Measurements from ENCODE around the gene DUSP5. TPM values are rescaled to one million over a fixed set of nuclear protein-coding genes. Genes with fewer than 3 reads are reported as not detected.

The DUSP5 gene
- total RNA-seq, 4 donors from 2014 or later = 6.2 to 16.0 (median 6.6) TPM

GRCh38 chr10:110491346-110491745 lies 6.4 kb upstream of the DUSP5 start:
- intact Hi-C loops (cut with DNase I; ENCODE audit: low total_unique reads) = loop anchor here (10.0 kb wide), 1 partner anchor 277 kb away; no protein-coding TSS in a partner anchor
- peak overlapping the region in 2 of 4 donors; percentile 53 to 55 for H3K27ac ChIP-seq

GRCh38 chr10:110492069-110492822 lies 5.5 kb upstream of the DUSP5 start:
- intact Hi-C loops (cut with DNase I; ENCODE audit: low total_unique reads) = loop anchor here (10.0 kb wide), 1 partner anchor 277 kb away; no protein-coding TSS in a partner anchor
- in situ Hi-C loops (cut with MboI; ENCODE audit: low pct_ligation_motif_present in 1 of 4, low pct_unique_long_range_greater_than_20kb in 1 of 4, low sequenced_read_pairs in 3 of 4) = no loop called here

More at GRCh38 chr10:110491346-110491745, 6.4 kb upstream of the DUSP5 start:
- Histone ChIP-seq H3K4me1 (peaks cover under 1 to 7% (median 7%) of the 10 kb centered on the region in 4 donors), H3K9me3 (no peaks in the 10 kb centered on the region), H3K27me3 (peaks cover 29% of the 10 kb centered on the region), H3K36me3 (no peaks in the 10 kb centered on the region), H3K4me3 (no peak overlapping the region)
- DNase-seq = no peak
- peak; percentile 70 for TF ChIP-seq EP300 (IDR thresholded peaks at IDR 0.05; ENCODE audit: low read depth)
- no peak for TF ChIP-seq POLR2A (IDR thresholded peaks at IDR 0.05)
- no peak for TF ChIP-seq CTCF (IDR thresholded peaks at IDR 0.05)
- peak in 2 of 3 donors; percentile 33 to 46 for TF ChIP-seq POLR2AphosphoS5 (IDR thresholded peaks at IDR 0.05)
- in situ Hi-C loops (cut with MboI; ENCODE audit: low pct_ligation_motif_present in 1 of 4, low pct_unique_long_range_greater_than_20kb in 1 of 4, low sequenced_read_pairs in 3 of 4) = no loop called here
- 57 to 79% methylated on average over 2 of the region's 2 CpGs for WGBS, 2 donors (ENCODE audit: low coverage in 1 of 2)

GRCh38 chr10:110493832-110494426 lies 3.8 kb upstream of the DUSP5 start:
- Histone ChIP-seq H3K4me1 (peaks cover 5 to 23% (median 22%) of the 10 kb centered on the region in 4 donors), H3K36me3 (no peaks in the 10 kb centered on the region), H3K4me3 (no peak overlapping the region), H3K9me3 (no peaks in the 10 kb centered on the region), H3K27me3 (peaks cover 29% of the 10 kb centered on the region), H3K27ac (no peak overlapping the region)
- 71 to 82% methylated on average over 8 to 11 of the region's 11 CpGs for WGBS, 2 donors (ENCODE audit: low coverage in 1 of 2)
- TF ChIP-seq CTCF (IDR thresholded peaks at IDR 0.05) (no peak), POLR2A (IDR thresholded peaks at IDR 0.05) (no peak), EP300 (IDR thresholded peaks at IDR 0.05; ENCODE audit: low read depth) (no peak), POLR2AphosphoS5 (IDR thresholded peaks at IDR 0.05) (no peak)
- no peak for DNase-seq
- intact Hi-C loops (cut with DNase I; ENCODE audit: low total_unique reads) = loop anchor here (10.0 kb wide), 1 partner anchor 279 kb away; no protein-coding TSS in a partner anchor
- in situ Hi-C loops (cut with MboI; ENCODE audit: low pct_ligation_motif_present in 1 of 4, low pct_unique_long_range_greater_than_20kb in 1 of 4, low sequenced_read_pairs in 3 of 4) = no loop called here

More at GRCh38 chr10:110492069-110492822, 5.5 kb upstream of the DUSP5 start:
- H3K36me3 ChIP-seq = no peaks in the 10 kb centered on the region
- no peaks in the 10 kb centered on the region for H3K9me3 ChIP-seq
- DNase-seq = no peak
- peaks cover 5 to 16% (median 14%) of the 10 kb centered on the region in 4 donors for H3K4me1 ChIP-seq
- H3K4me3 ChIP-seq = no peak overlapping the region
- H3K27me3 ChIP-seq = peaks cover 30% of the 10 kb centered on the region
- TF ChIP-seq EP300 (IDR thresholded peaks at IDR 0.05; ENCODE audit: low read depth) = no peak
- TF ChIP-seq POLR2A (IDR thresholded peaks at IDR 0.05) = no peak
- no peak for TF ChIP-seq POLR2AphosphoS5 (IDR thresholded peaks at IDR 0.05)
- TF ChIP-seq CTCF (IDR thresholded peaks at IDR 0.05) = no peak
- WGBS, 2 donors (ENCODE audit: low coverage in 1 of 2) = 31 to 65% methylated on average over 5 of the region's 5 CpGs
- peak overlapping the region in 2 of 4 donors; percentile 53 to 55 for H3K27ac ChIP-seq

GRCh38 chr10:110494532-110494931 lies 3.2 kb upstream of the DUSP5 start:
- DNase-seq = no peak
- no peaks in the 10 kb centered on the region for H3K36me3 ChIP-seq
- WGBS, 2 donors (ENCODE audit: low coverage in 1 of 2) = 67 to 84% methylated on average over 2 to 3 of the region's 3 CpGs
- peaks cover 30% of the 10 kb centered on the region for H3K27me3 ChIP-seq
- intact Hi-C loops (cut with DNase I; ENCODE audit: low total_unique reads) = loop anchor here (10.0 kb wide), 1 partner anchor 280 kb away; no protein-coding TSS in a partner anchor
- peaks cover 10 to 27% (median 26%) of the 10 kb centered on the region in 4 donors for H3K4me1 ChIP-seq
- no peaks in the 10 kb centered on the region for H3K9me3 ChIP-seq
- no peak overlapping the region for H3K4me3 ChIP-seq
- H3K27ac ChIP-seq = no peak overlapping the region
- in situ Hi-C loops (cut with MboI; ENCODE audit: low pct_ligation_motif_present in 1 of 4, low pct_unique_long_range_greater_than_20kb in 1 of 4, low sequenced_read_pairs in 3 of 4) = no loop called here
- no peak for TF ChIP-seq POLR2A (IDR thresholded peaks at IDR 0.05)
- no peak for TF ChIP-seq CTCF (IDR thresholded peaks at IDR 0.05)
- no peak for TF ChIP-seq POLR2AphosphoS5 (IDR thresholded peaks at IDR 0.05)
- no peak for TF ChIP-seq EP300 (IDR thresholded peaks at IDR 0.05; ENCODE audit: low read depth)

Data from transverse colon (tissue), 4 donors.